Prostate gland (tissue), 2 donors: Measurements from ENCODE around the gene PXT1. TPM values are rescaled to one million over a fixed set of nuclear protein-coding genes. Genes with fewer than 3 reads are reported as not detected.

Experiments
- DNase-seq: peaks from one replicate; pipeline ENCODE4 v3.0.0-alpha.2; 2019; ENCODE audit warnings: low spot score
- H3K27ac ChIP-seq, 2 donors: fragments of 200-600 bp; sonication (generic); 2 replicates each; pipeline ENCODE4 v1.5.1; 2017 to 2019
- H3K27me3 ChIP-seq: fragments of 200-600 bp; sonication (generic); replicated peaks from 2 replicates; pipeline ENCODE4 v1.5.1; 2019; ENCODE audit not compliant: insufficient read depth
- H3K36me3 ChIP-seq, 2 donors: fragments of 200-600 bp; sonication (generic); 1 replicate in 1 of 2; 2 replicates in 1 of 2; pipeline versions ENCODE4 v1.5.1 to v1.8.1; 2017 to 2019
- H3K4me1 ChIP-seq: fragments of 200-600 bp; sonication (generic); replicated peaks from 2 replicates; pipeline ENCODE4 v1.5.1; 2019
- H3K4me3 ChIP-seq, 2 donors: fragments of 200-600 bp; sonication (generic); 2 replicates each; pipeline ENCODE4 v1.5.1; 2017 to 2019
- H3K9me3 ChIP-seq: fragments of 200-600 bp; sonication (generic); 2 replicates; pipeline ENCODE4 v1.5.1; 2017
- POLR2A ChIP-seq: fragments of 450-650 bp; IDR thresholded peaks from one replicate; pipeline ENCODE4 v1.6.1; 2016; ENCODE audit warnings: antibody characterized with exemption, mild to moderate bottlenecking
- POLR2AphosphoS5 ChIP-seq: sonication (generic); formaldehyde crosslinking; IDR thresholded peaks from one replicate; pipeline ENCODE4 v1.6.1; 2017; ENCODE audit warnings: antibody characterized with exemption
- WGBS: methylation state at CpG from one replicate; pipeline ENCODE4 v1.1.5; 2018; 5-methylcytosine and 5-hydroxymethylcytosine counted together
- intact Hi-C: fragments of 100-400 bp; cut with DNase I; formaldehyde crosslinking; loops from one replicate; pipeline ENCODE4 v1.14.2; 2022
- total RNA-seq, 2 donors: library from RNA; depleted of rRNA; stranded (reverse); fragments of >200 nt; gene quantifications; one replicate each; pipeline ENCODE4 v1.1.0, GENCODE V29; 2016
- TF ChIP-seq, protein P1 (sequence below), 4 experiments: fragments of 200-600 bp in 2 of 4; fragments of 450-650 bp in 2 of 4; sonication (generic) in 2 of 4; IDR thresholded peaks; 1 replicate in 3 of 4; 2 replicates in 1 of 4; pipeline ENCODE4 v1.5.1; 2016 to 2019; ENCODE audit warnings: antibody characterized with exemption in 4 of 4, mild to moderate bottlenecking in 2 of 4, moderate library complexity in 2 of 4

Gene PXT1
- total RNA-seq, 2 donors from 2014 or later: 6.3 TPM; not detected in 1

DNA sequence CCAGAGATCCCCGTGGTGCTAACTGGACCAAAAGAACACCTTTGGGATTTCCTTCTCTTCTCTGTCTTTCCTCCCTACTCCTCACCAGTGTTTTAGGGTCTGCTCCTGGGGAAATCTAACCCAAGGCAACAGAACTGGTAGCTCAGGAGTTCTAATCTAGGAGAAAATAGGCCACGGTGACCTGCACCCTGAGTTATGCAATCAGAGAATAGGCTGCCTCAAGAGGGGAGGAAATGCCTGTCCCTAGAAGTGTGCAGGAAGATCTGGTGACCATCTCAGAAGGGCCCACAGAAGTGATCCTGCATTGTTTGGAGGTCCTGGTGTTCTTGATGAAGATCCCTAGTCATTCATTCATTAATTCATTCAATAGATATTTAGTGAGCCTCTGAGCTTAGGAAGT lies 58.6 kb downstream of the PXT1 start:
- no peaks in the 10 kb centered on the region for H3K27me3 ChIP-seq
- H3K36me3 ChIP-seq: no peaks in the 10 kb centered on the region
- WGBS: 89% methylated on average over 2 of the region's 2 CpGs
- no peaks in the 10 kb centered on the region for H3K4me1 ChIP-seq
- no peak overlapping the region for H3K4me3 ChIP-seq
- H3K9me3 ChIP-seq: no peaks in the 10 kb centered on the region
- intact Hi-C loops: no loop called here
- TF ChIP-seq POLR2A: no peak
- TF ChIP-seq, protein P1, sequence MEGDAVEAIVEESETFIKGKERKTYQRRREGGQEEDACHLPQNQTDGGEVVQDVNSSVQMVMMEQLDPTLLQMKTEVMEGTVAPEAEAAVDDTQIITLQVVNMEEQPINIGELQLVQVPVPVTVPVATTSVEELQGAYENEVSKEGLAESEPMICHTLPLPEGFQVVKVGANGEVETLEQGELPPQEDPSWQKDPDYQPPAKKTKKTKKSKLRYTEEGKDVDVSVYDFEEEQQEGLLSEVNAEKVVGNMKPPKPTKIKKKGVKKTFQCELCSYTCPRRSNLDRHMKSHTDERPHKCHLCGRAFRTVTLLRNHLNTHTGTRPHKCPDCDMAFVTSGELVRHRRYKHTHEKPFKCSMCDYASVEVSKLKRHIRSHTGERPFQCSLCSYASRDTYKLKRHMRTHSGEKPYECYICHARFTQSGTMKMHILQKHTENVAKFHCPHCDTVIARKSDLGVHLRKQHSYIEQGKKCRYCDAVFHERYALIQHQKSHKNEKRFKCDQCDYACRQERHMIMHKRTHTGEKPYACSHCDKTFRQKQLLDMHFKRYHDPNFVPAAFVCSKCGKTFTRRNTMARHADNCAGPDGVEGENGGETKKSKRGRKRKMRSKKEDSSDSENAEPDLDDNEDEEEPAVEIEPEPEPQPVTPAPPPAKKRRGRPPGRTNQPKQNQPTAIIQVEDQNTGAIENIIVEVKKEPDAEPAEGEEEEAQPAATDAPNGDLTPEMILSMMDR (IDR thresholded peaks at IDR 0.05): no peak
- TF ChIP-seq POLR2AphosphoS5: no peak
- H3K27ac ChIP-seq: no peak overlapping the region
- no peak for DNase-seq

DNA sequence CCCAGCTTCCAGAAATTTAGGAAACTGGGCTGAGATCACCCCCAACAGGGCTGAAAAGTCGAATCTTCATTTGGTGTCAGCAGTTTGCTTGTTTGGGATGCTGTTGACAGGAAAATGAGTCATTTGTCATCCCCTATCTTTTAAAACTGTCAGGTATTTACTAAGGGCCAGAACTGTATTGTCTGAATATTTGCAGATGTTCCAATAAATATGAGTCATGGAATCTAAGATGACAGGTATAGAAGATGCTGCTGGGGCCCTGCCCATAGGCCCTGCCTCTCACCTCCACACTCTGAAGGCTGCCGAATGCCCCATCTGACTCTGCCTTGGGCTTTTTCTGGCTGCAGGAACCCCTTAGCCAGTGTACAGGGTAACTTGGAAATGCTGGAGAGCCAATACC lies 59.0 kb downstream of the PXT1 start:
- H3K36me3 ChIP-seq: no peaks in the 10 kb centered on the region
- H3K4me3 ChIP-seq: no peak overlapping the region
- H3K4me1 ChIP-seq: no peaks in the 10 kb centered on the region
- no peaks in the 10 kb centered on the region for H3K27me3 ChIP-seq
- intact Hi-C loops: no loop called here
- no peaks in the 10 kb centered on the region for H3K9me3 ChIP-seq
- no peak for TF ChIP-seq POLR2A
- TF ChIP-seq, protein P1 (IDR thresholded peaks at IDR 0.05): no peak
- no peak for TF ChIP-seq POLR2AphosphoS5
- no peak overlapping the region for H3K27ac ChIP-seq
- no peak for DNase-seq
- WGBS: 51% methylated on average over 2 of the region's 2 CpGs

DNA sequence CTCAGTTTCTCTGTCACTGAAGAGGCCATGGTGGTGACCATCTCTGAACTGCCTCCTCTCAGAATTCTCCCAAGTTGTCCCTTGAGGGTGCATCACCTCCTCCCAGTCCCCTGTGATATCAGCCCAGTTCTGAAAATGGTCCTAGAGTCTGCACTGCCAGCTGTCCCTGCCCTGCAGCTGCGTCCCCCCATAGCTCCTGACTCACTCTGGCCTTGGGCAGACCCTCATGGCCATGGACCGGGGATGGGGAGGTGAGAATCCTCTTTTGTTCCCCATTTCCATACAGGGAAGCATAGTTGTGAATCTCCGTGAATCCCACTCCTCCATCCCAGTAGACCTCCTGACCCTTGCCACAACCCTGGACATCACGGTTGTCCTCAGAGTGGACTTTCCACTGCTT lies 59.7 kb downstream of the PXT1 start:
- no peak for DNase-seq
- Histone ChIP-seq H3K36me3 (no peaks in the 10 kb centered on the region), H3K4me1 (no peaks in the 10 kb centered on the region), H3K27ac (no peak overlapping the region), H3K4me3 (no peak overlapping the region), H3K27me3 (no peaks in the 10 kb centered on the region), H3K9me3 (no peaks in the 10 kb centered on the region)
- TF ChIP-seq, protein P1 (IDR thresholded peaks at IDR 0.05): no peak
- TF ChIP-seq POLR2A (no peak), POLR2AphosphoS5 (no peak)
- intact Hi-C loops: no loop called here
- WGBS: 81% methylated on average over 4 of the region's 4 CpGs

DNA sequence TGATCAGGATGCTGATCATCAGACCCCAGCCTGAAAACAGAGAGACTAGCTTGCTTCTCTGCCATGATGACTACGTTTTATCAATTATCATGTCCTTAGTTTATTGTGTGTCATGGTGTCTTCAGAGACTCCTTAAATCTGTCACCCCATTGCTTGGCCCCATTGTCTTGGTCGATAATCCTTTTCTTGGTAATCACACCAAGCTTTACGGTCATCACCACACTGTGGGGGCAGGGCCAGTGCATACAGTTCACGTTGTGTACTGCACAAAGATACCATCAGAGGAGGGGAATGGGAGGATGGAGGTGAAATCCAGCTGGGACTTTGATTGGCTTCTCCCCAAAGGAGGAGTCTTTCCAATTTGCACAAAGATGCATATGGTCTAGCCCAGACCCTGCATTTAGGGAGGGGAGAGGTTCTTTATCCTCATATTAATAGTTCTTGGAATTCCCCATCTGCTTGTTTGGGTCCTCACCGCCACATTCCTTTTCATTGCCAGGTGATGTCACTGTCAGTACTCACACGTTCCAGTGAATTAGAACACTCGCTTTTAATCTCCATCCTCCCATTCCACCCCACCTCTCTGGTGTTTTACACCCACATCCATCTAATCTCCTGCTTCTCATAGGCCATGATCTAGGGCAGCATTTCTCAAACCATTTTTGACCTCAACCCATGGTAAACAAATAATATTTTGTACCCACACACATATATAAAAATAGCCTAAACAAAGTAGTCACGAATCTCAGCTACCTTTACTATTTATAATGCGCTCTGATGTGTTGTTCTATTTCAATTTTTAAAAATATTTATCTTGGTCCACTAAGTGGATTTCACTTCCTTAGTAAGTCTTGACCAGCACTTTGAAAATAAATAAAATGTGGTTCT lies 60.9 kb downstream of the PXT1 start:
- TF ChIP-seq POLR2AphosphoS5 (no peak), POLR2A (no peak)
- TF ChIP-seq, protein P1 (IDR thresholded peaks at IDR 0.05): no peak
- DNase-seq: no peak
- 74% methylated on average over 9 of the region's 9 CpGs for WGBS
- Histone ChIP-seq H3K27ac (no peak overlapping the region), H3K4me1 (no peaks in the 10 kb centered on the region), H3K27me3 (no peaks in the 10 kb centered on the region), H3K4me3 (no peak overlapping the region), H3K36me3 (no peaks in the 10 kb centered on the region), H3K9me3 (no peaks in the 10 kb centered on the region)
- intact Hi-C loops: no loop called here

DNA sequence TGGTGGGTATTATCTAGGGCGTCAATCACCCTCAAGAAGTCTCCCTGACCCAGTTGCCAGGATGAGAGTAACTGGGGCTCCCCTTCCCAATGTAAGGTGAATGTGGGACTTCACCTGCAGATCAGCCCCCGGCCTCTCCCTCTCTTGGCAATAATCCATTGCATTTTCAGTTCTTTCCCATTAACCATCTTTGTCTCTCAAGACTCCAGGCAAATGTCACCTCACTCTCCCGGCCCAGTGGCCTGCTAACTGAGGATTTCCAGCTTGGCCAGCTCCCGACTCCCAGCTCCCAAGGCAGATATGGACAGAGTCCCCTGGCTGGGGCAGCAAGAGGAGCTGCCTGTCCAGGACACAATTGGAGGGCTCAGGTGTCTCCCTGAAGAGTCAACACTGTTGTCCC lies 62.5 kb downstream of the PXT1 start:
- DNase-seq: no peak
- Histone ChIP-seq H3K9me3 (no peaks in the 10 kb centered on the region), H3K27me3 (no peaks in the 10 kb centered on the region), H3K4me1 (no peaks in the 10 kb centered on the region), H3K4me3 (no peak overlapping the region), H3K36me3 (no peaks in the 10 kb centered on the region), H3K27ac (no peak overlapping the region)
- 89% methylated on average over 4 of the region's 4 CpGs for WGBS
- intact Hi-C loops: no loop called here
- TF ChIP-seq POLR2A (no peak), POLR2AphosphoS5 (no peak)
- TF ChIP-seq, protein P1 (IDR thresholded peaks at IDR 0.05): no peak
